Adrenal gland (tissue), 12 donors: Measurements from ENCODE around the gene DNAH2. TPM values are rescaled to one million over a fixed set of nuclear protein-coding genes. Genes with fewer than 3 reads are reported as not detected.

Experiments
- DNase-seq, 7 donors: peaks; one replicate each; pipeline ENCODE4 v3.0.0-alpha.2; 2019 to 2020
- H3K27ac ChIP-seq, 5 donors: fragments of 200-600 bp; sonication (generic) in 4 of 5; 1 replicate in 3 of 5; 2 replicates in 2 of 5; pipeline versions ENCODE4 v1.5.1 to v1.8.0; 2016 to 2020; ENCODE audit warnings: mild to moderate bottlenecking in 1 of 5
- H3K27me3 ChIP-seq: fragments of 200-600 bp; 2 replicates; pipeline ENCODE4 v1.8.0; 2021
- H3K36me3 ChIP-seq, 2 donors: fragments of 200-600 bp; replicated peaks in 1 of 2; 1 replicate in 1 of 2; 2 replicates in 1 of 2; pipeline versions ENCODE4 v1.5.1 to v1.8.0; 2018 to 2022
- H3K4me1 ChIP-seq, 2 donors: fragments of 200-600 bp; replicated peaks in 1 of 2; 1 replicate in 1 of 2; 2 replicates in 1 of 2; pipeline versions ENCODE4 v1.5.1 to v1.8.0; 2018 to 2021
- H3K4me3 ChIP-seq, 4 donors: fragments of 200-600 bp; sonication (generic) in 3 of 4; one replicate each; pipeline ENCODE4 v1.5.1; 2016 to 2018
- H3K9me3 ChIP-seq, 3 donors: fragments of 200-600 bp; sonication (generic) in 1 of 3; replicated peaks in 1 of 3; 1 replicate in 2 of 3; 2 replicates in 1 of 3; pipeline versions ENCODE4 v1.5.1 to v1.8.0; 2016 to 2021
- CTCF ChIP-seq, 6 experiments: fragments of 450-650 bp in 4 of 6; fragments of 200-600 bp in 2 of 6; sonication (generic) in 1 of 6; IDR thresholded peaks; 1 replicate in 5 of 6; 2 replicates in 1 of 6; pipeline versions ENCODE4 v1.5.1 to v1.8.0; 2016 to 2021; ENCODE audit warnings: antibody characterized with exemption in 6 of 6, mild to moderate bottlenecking in 2 of 6, moderate library complexity in 1 of 6
- POLR2A ChIP-seq, 2 donors: fragments of 450-650 bp; IDR thresholded peaks; one replicate each; pipeline ENCODE4 v1.6.1; 2017; ENCODE audit warnings: antibody characterized with exemption in 2 of 2, mild to moderate bottlenecking in 2 of 2, moderate library complexity in 1 of 2
- WGBS, 4 donors: extraction: QIAGEN DNeasy Blood & Tissue Kit in 2 of 4; methylation state at CpG; one replicate each; pipeline versions ENCODE4 v1.1.5 to v1.1.7; 2013 to 2017; 5-methylcytosine and 5-hydroxymethylcytosine counted together
- intact Hi-C, 2 donors: fragments of 100-400 bp; cut with DNase I; formaldehyde crosslinking; loops; one replicate each; pipeline versions ENCODE4 v1.14.1 to v1.15.0; 2022 to 2023
- polyA plus RNA-seq, 3 donors: library from polyadenylated mRNA; stranded (reverse); fragments of 200-250 nt in 2 of 3; fragments of 350-450 nt in 1 of 3; fragmentation: Illumina TruSeq in 1 of 3; extraction: RNeasy Lipid Tissue Mini Kit (QIAGEN cat#74804) in 1 of 3; gene quantifications; one replicate each; pipeline ENCODE4 v1.2.3, GENCODE V29; 2013 to 2014
- total RNA-seq, 9 donors: library from RNA; depleted of rRNA in 4 of 9; stranded (reverse); fragments of >200 nt in 4 of 9; fragments of 120-200 nt in 1 of 9; fragmentation: NEBNext Ultra II Directional in 1 of 9; extraction: Animal tissue kit (Norgen Biotek cat#: 25700) in 1 of 9; gene quantifications; one replicate each; pipeline versions ENCODE4 v1.1.0 to v1.2.4, GENCODE V29; 2013 to 2023
- donor health status: healthy with polysubstance abuse.
- donor health status: Bipolar disorder and iron deficiency.
- donor health status: DM: yes; HTN: yes; CAD: no.
- donor health status: DM: no; HTN: no; CAD: no.
- donor health status: DM: no; HTN: no; CAD: no.
- donor health status: DM: yes; HTN: yes; CAD: no.

The DNAH2 gene
- total and polyA plus RNA-seq, 12 donors = 0.02 to 0.26 (median 0.07) TPM

GRCh38 chr17:7701681-7702080 is 15.9 kb upstream of the DNAH2 start:
- intact Hi-C loops = loop anchor here in 1 of 2 donors (10.0 kb wide), 2 partner anchors 73 to 263 kb away; no protein-coding TSS in a partner anchor

GRCh38 chr17:7702776-7703175 is 14.8 kb upstream of the DNAH2 start:
- peaks cover 0 to 6% of the 10 kb centered on the region in 2 donors for H3K36me3 ChIP-seq
- intact Hi-C loops = loop anchor here in 1 of 2 donors (10.0 kb wide), 2 partner anchors 72 to 262 kb away; no protein-coding TSS in a partner anchor
- H3K4me3 ChIP-seq = no peak overlapping the region
- H3K4me1 ChIP-seq = peaks cover 9 to 11% of the 10 kb centered on the region in 2 donors
- no peak for DNase-seq
- no peak for TF ChIP-seq CTCF (IDR thresholded peaks at IDR 0.05)
- no peak for TF ChIP-seq POLR2A (IDR thresholded peaks at IDR 0.05)
- 92 to 98% (median 96%) methylated on average over 9 to 13 of the region's 13 CpGs for WGBS, 4 donors
- H3K9me3 ChIP-seq = no peaks in the 10 kb centered on the region
- H3K27me3 ChIP-seq = peaks cover 17% of the 10 kb centered on the region
- H3K27ac ChIP-seq = no peak overlapping the region

More at GRCh38 chr17:7701681-7702080, 15.9 kb upstream of the DNAH2 start:
- DNase-seq = no peak
- TF ChIP-seq POLR2A (IDR thresholded peaks at IDR 0.05) = no peak
- no peak for TF ChIP-seq CTCF (IDR thresholded peaks at IDR 0.05)
- Histone ChIP-seq H3K9me3 (no peaks in the 10 kb centered on the region), H3K4me1 (peaks cover 9 to 11% of the 10 kb centered on the region in 2 donors), H3K4me3 (no peak overlapping the region), H3K27ac (no peak overlapping the region), H3K27me3 (peaks cover 17% of the 10 kb centered on the region), H3K36me3 (peaks cover 0 to 6% of the 10 kb centered on the region in 2 donors)
- 94 to 100% (median 97%) methylated on average over 4 to 14 of the region's 14 CpGs for WGBS, 4 donors

GRCh38 chr17:7703584-7704479 is 13.7 kb upstream of the DNAH2 start:
- Histone ChIP-seq H3K4me3 (no peak overlapping the region), H3K4me1 (peaks cover 9 to 11% of the 10 kb centered on the region in 2 donors), H3K9me3 (no peaks in the 10 kb centered on the region), H3K36me3 (peaks cover 0 to 6% of the 10 kb centered on the region in 2 donors), H3K27ac (no peak overlapping the region), H3K27me3 (peaks cover 17% of the 10 kb centered on the region)
- 26 to 42% (median 39%) methylated on average over 19 to 24 of the region's 24 CpGs for WGBS, 4 donors
- intact Hi-C loops = loop anchor here in 1 of 2 donors (10.0 kb wide), 2 partner anchors 71 to 261 kb away; no protein-coding TSS in a partner anchor
- TF ChIP-seq CTCF (IDR thresholded peaks at IDR 0.05) (no peak), POLR2A (IDR thresholded peaks at IDR 0.05) (no peak)
- peak in 2 of 7 donors; percentile 3 to 72 for DNase-seq

GRCh38 chr17:7704601-7705268 is 12.8 kb upstream of the DNAH2 start, which contains the start of gene EFNB3:
EFNB3 (plus strand) TSS chr17:7705202; CDS start chr17:7705599, 397 bp downstream.
- WGBS, 4 donors = 1 to 3% (median 2%) methylated on average over 9 to 45 of the region's 45 CpGs
- Histone ChIP-seq H3K4me3 (peak within 1 kb of the TSS in 1 of 4 donors; percentile 47), H3K9me3 (no peaks in the 10 kb centered on the region), H3K27me3 (peaks cover 17% of the 10 kb centered on the region), H3K4me1 (peaks cover 9 to 11% of the 10 kb centered on the region in 2 donors), H3K27ac (no peak within 1 kb of the TSS), H3K36me3 (peaks cover 0 to 6% of the 10 kb centered on the region in 2 donors)
- DNase-seq = no peak
- TF ChIP-seq CTCF (IDR thresholded peaks at IDR 0.05) = no peak
- TF ChIP-seq POLR2A (IDR thresholded peaks at IDR 0.05) = no peak
- intact Hi-C loops = loop anchor here in 1 of 2 donors (10.0 kb wide), 2 partner anchors 70 to 260 kb away; no protein-coding TSS in a partner anchor
